ENCODE measurements around the gene DNAJC15. TPM values are rescaled to one million over a fixed set of nuclear protein-coding genes. Genes with fewer than 3 reads are reported as not detected.
A peak's percentile ranks its signal among the peaks of the same experiment; 100 is the strongest.
"Not testable (repeated sequence)": the region's sequence is repeated elsewhere in the genome, so short reads cannot be mapped to it uniquely, and the experiment has no call there.

DNAJC15 gene
- total RNA-seq, 1 donor from 2014 or later, result 21.6 TPM

DNA sequence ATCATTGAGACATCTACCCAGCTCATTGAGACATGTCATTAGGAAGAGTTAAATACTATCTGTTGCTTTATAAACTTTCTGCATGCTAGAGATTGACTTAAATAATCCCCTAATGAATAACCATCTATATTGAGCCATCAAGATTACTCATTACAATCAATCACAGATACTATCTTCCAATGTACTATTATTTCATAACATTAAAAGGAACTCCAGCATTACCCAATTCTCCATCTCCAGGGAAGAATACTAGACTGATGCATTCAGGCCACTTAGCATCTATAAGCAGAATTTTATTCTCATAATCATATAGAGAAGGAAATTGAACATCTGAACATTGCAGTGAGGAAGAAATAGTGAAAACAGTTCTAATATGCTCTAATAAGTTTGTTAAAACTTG, 39.4 kb upstream of the DNAJC15 start:
- H3K27me3 Mint-ChIP-seq (ENCODE audit: low read depth), result no peaks in the 10 kb centered on the region
- H3K27ac Mint-ChIP-seq (ENCODE audit: unreplicated experiment), result no peak overlapping the region
- DNase-seq (ENCODE audit: low spot score), result no peak
- H3K4me3 Mint-ChIP-seq (ENCODE audit: unreplicated experiment), result no peak overlapping the region
- TF ChIP-seq, protein P1, sequence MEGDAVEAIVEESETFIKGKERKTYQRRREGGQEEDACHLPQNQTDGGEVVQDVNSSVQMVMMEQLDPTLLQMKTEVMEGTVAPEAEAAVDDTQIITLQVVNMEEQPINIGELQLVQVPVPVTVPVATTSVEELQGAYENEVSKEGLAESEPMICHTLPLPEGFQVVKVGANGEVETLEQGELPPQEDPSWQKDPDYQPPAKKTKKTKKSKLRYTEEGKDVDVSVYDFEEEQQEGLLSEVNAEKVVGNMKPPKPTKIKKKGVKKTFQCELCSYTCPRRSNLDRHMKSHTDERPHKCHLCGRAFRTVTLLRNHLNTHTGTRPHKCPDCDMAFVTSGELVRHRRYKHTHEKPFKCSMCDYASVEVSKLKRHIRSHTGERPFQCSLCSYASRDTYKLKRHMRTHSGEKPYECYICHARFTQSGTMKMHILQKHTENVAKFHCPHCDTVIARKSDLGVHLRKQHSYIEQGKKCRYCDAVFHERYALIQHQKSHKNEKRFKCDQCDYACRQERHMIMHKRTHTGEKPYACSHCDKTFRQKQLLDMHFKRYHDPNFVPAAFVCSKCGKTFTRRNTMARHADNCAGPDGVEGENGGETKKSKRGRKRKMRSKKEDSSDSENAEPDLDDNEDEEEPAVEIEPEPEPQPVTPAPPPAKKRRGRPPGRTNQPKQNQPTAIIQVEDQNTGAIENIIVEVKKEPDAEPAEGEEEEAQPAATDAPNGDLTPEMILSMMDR (IDR thresholded peaks at IDR 0.05), result no peak
- H3K9me3 Mint-ChIP-seq (ENCODE audit: low read depth), result no peaks in the 10 kb centered on the region
- peaks cover 1% of the 10 kb centered on the region for H3K36me3 Mint-ChIP-seq (ENCODE audit: low read depth)
- peaks cover 15% of the 10 kb centered on the region for H3K4me1 Mint-ChIP-seq (ENCODE audit: low read depth)

DNA sequence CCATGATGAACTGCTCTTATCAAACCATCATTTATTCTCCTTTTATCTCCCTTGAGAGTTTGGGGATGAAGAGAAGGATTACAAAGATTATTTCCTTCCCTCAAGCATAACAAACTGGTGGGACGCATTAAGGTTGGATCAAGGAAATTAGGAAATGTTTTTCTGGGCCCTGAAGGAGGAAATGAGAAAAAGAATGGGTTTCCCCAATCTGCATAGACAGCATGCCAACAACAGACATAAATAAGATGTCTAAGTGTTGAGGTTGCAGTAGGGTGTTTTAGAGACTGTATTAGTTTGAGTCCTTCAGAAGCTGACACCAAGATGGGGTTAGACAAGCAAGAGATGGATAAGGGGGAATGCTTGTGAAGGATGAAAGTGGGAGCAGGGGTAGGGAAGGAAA, 38.7 kb upstream of the DNAJC15 start:
- no peak overlapping the region for H3K4me3 Mint-ChIP-seq (ENCODE audit: unreplicated experiment)
- peaks cover 15% of the 10 kb centered on the region for H3K4me1 Mint-ChIP-seq (ENCODE audit: low read depth)
- peaks cover 1% of the 10 kb centered on the region for H3K36me3 Mint-ChIP-seq (ENCODE audit: low read depth)
- H3K9me3 Mint-ChIP-seq (ENCODE audit: low read depth), result no peaks in the 10 kb centered on the region
- H3K27me3 Mint-ChIP-seq (ENCODE audit: low read depth), result no peaks in the 10 kb centered on the region
- TF ChIP-seq, protein P1 (IDR thresholded peaks at IDR 0.05), result no peak
- no peak for DNase-seq (ENCODE audit: low spot score)
- no peak overlapping the region for H3K27ac Mint-ChIP-seq (ENCODE audit: unreplicated experiment)

DNA sequence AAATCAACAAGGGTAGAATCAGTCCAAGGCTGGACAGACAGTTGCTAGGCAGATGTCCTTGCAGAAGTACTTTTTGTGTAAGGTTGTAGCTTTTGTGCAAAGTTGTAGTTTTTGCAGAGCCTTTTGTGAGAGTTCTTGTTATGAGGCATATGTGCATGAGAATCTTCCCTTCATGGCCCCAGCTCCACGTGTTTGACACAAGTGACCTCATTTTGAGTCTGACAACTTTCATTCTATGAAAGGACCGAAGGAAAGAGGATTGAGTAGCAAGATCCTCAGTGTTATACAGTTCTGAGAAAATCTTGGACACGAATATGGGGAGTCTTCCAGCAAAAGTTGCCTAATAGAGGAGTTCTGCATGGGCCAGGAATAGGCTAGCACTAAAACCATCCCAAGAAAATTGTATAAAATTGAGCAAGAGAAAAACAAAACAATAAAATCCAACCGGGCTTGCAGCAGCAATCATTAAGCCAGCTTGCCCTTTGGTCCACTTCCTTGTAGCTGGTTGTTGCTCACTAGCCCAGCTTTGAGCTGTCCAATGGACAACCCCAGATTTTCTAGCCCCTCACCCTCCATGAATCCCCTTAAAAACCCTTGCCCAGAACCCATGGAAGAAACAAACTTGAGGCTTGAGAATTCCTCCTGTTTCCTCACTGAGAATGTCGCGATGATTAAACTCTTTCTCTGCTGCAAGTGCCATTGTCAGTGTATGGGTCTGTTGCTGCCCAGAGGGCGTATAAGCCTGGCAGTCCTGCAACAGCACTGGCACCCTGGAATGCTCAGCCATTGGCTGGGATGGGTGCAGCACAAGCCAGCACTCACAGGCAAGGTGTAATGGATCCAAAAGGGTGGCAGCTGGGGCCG, 37.8 kb upstream of the DNAJC15 start:
- Mint-ChIP-seq H3K27ac (ENCODE audit: unreplicated experiment) (no peak overlapping the region), H3K4me3 (ENCODE audit: unreplicated experiment) (no peak overlapping the region), H3K4me1 (ENCODE audit: low read depth) (peaks cover 20% of the 10 kb centered on the region), H3K36me3 (ENCODE audit: low read depth) (no peaks in the 10 kb centered on the region), H3K9me3 (ENCODE audit: low read depth) (no peaks in the 10 kb centered on the region), H3K27me3 (ENCODE audit: low read depth) (no peaks in the 10 kb centered on the region)
- no peak for DNase-seq (ENCODE audit: low spot score)
- TF ChIP-seq, protein P1 (IDR thresholded peaks at IDR 0.05), result no peak

DNA sequence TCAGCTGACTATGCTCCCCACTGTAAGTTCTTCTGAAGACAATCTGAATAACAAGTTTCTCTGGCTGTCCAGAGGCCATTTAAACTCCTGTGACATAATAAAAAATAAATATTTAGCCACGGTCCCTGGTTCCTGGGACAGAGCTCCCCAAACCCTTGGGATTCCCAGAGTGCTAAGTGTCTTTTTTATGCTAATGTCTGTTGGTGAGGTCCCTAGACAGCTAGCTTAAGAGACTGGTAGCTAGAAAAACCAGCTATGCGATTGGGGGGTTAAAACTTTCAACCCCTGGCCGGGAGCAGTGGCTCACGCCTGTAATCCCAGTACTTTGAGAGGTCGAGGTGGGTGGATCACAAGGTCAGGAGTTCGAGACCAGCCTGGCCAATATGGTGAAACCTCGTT, 37.2 kb upstream of the DNAJC15 start:
- H3K27me3 Mint-ChIP-seq (ENCODE audit: low read depth), result no peaks in the 10 kb centered on the region
- H3K9me3 Mint-ChIP-seq (ENCODE audit: low read depth), result no peaks in the 10 kb centered on the region
- H3K27ac Mint-ChIP-seq (ENCODE audit: unreplicated experiment), result no peak overlapping the region
- H3K4me3 Mint-ChIP-seq (ENCODE audit: unreplicated experiment), result no peak overlapping the region
- TF ChIP-seq, protein P1 (IDR thresholded peaks at IDR 0.05), result no peak
- peaks cover 21% of the 10 kb centered on the region for H3K4me1 Mint-ChIP-seq (ENCODE audit: low read depth)
- H3K36me3 Mint-ChIP-seq (ENCODE audit: low read depth), result no peaks in the 10 kb centered on the region
- no peak for DNase-seq (ENCODE audit: low spot score)

DNA sequence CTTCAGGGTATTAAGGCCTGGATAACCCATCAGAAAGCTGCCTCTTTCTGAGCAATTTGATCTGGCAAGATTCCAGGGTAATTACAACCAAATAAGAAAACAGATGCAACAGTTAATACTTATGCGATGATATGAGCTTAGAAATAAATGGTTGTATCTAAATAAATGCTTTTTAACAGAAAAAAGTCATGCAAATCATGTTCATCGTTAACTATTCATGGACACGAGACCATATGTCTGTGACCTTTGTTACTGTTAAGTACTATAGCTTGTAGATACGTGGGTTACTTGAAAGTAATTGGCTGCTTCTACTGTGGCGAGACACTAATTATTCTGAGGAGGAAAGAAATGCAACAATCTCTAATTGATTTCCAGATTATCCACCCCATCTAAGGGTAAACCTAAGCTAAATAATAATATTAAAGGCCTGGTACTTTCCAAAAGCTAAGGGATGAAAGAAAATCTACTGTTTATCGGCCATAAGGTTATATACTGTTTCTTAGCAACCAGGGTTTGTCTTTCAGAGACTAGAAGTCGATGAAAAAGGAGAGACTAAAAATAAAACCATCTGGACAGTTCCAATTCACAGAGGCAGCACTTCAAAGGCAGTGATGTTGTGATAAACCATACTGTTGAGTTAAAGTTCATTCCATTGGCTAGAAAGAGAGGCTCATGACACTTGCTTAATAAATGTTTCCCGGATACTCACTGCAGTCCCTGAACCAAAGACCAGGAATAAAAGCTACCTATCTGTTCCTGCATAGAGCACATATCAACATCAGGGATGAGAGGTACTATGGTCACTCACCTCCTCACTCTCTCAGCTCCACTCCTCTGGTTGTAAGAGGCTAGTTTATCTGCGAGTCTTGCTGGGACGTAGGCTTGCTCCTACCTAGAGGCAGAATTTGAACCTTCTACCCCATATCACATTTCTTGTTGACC, 32.8 kb upstream of the DNAJC15 start:
- H3K27me3 Mint-ChIP-seq (ENCODE audit: low read depth), result no peaks in the 10 kb centered on the region
- DNase-seq (ENCODE audit: low spot score), result no peak
- TF ChIP-seq, protein P1 (IDR thresholded peaks at IDR 0.05), result no peak
- no peak overlapping the region for H3K27ac Mint-ChIP-seq (ENCODE audit: unreplicated experiment)
- H3K4me3 Mint-ChIP-seq (ENCODE audit: unreplicated experiment), result no peak overlapping the region
- peaks cover 29% of the 10 kb centered on the region for H3K4me1 Mint-ChIP-seq (ENCODE audit: low read depth)
- H3K36me3 Mint-ChIP-seq (ENCODE audit: low read depth), result no peaks in the 10 kb centered on the region
- no peaks in the 10 kb centered on the region for H3K9me3 Mint-ChIP-seq (ENCODE audit: low read depth)

DNA sequence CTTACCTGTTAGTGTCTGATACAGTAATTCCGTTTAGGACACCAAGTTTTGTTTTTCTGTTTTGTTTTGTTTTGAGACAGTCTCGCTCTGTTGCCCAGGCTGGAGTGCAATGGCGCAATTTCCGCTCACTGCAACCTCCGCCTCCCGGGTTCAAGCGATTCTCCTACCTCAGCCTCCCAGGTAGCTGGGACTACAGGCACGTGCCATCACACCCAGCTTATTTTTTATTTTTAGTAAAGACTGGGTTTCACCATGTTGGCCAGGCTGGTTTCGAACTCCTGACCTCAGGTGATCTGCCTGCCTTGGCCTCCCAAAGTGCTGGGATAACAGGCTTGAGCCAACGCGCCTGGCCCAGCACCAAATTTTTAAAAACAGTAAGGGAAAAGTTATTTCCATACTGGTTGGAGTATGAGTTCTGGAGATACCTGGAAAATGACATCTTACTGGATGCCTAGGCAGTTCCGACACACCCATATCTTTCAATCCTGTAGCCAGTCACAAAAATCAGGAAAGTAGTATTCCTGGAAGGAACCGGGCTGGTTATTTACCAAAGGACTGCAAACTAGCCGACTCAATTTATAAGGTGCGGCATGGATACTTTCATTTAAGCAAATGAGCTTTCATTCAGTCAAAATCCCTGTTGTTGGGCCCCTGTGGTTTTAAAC, 32.0 kb upstream of the DNAJC15 start:
- not testable (repeated sequence) for H3K36me3 Mint-ChIP-seq (ENCODE audit: low read depth); H3K27me3 Mint-ChIP-seq (ENCODE audit: low read depth); DNase-seq (ENCODE audit: low spot score); H3K9me3 Mint-ChIP-seq (ENCODE audit: low read depth)
- Mint-ChIP-seq H3K27ac (ENCODE audit: unreplicated experiment) (peak overlapping the region; percentile 91), H3K4me3 (ENCODE audit: unreplicated experiment) (peak overlapping the region; percentile 82), H3K4me1 (ENCODE audit: low read depth) (peaks cover 36% of the 10 kb centered on the region)

All from chondrocyte (in vitro differentiated cells).